ENCODE results near the gene MCTP2. TPM values are rescaled to one million over a fixed set of nuclear protein-coding genes. Genes with fewer than 3 reads are reported as not detected.

Gene MCTP2
- total and polyA plus RNA-seq, 9 of the 15 experiments (the other 6 are each of a cell fraction or from before 2014, with no cell fraction given), result 0.07 TPM; not detected in 8

DNA sequence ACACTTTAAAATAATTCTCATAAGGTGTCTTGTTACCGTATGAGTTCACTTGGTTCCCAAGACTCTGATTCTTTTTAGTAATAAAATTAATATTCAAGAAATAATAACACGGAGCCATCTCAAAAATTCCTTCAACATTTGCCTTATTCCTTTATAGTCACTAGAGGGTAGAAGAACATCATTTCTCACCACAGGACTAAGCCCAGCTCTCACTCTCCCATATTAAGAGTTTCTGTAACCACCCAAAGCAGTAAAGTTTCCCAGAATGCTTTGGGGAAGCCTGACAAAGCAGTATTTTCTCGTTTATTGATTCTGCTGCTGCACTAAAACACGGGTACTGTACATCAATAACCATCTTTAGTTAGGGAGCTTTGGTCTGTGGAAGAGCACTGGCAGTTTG, 114.9 kb downstream of the MCTP2 start (continued):
- TF ChIP-seq IRF1 (CRISPR knock-in tag; IDR thresholded peaks at IDR 0.05; ENCODE audit: borderline replicate concordance), result no peak
- TF ChIP-seq CREB1 (IDR thresholded peaks at IDR 0.05), result no peak
- TF ChIP-seq CREB1 (CRISPR knock-in tag; IDR thresholded peaks at IDR 0.05), result no peak
- TF ChIP-seq ZNF668 (CRISPR knock-in tag; IDR thresholded peaks at IDR 0.05), result no peak
- TF ChIP-seq FOXJ2 (tag; IDR thresholded peaks at IDR 0.05), result no peak
- TF ChIP-seq, protein P1, sequence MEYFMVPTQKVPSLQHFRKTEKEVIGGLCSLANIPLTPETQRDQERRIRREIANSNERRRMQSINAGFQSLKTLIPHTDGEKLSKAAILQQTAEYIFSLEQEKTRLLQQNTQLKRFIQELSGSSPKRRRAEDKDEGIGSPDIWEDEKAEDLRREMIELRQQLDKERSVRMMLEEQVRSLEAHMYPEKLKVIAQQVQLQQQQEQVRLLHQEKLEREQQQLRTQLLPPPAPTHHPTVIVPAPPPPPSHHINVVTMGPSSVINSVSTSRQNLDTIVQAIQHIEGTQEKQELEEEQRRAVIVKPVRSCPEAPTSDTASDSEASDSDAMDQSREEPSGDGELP (CRISPR knock-in tag; IDR thresholded peaks at IDR 0.05; ENCODE audit: borderline replicate concordance), result no peak
- TF ChIP-seq NFATC3 (IDR thresholded peaks at IDR 0.05), result no peak
- TF ChIP-seq HNRNPLL (IDR thresholded peaks at IDR 0.05; ENCODE audit: low read depth, low read length, poor library complexity, severe bottlenecking), result no peak

GRCh38 chr15:94348084-94348483, 116.7 kb downstream of the MCTP2 start:
- intact Hi-C loops (cut with micrococcal nuclease), result no loop called here
- TF ChIP-seq ZNF274 (IDR thresholded peaks at IDR 0.05; ENCODE audit: borderline replicate concordance, low read depth, low read length), result no peak
- no peak for TF ChIP-seq KDM5B (IDR thresholded peaks at IDR 0.05; ENCODE audit: insufficient replicate concordance, low read depth, low read length)
- TF ChIP-seq PHB2 (IDR thresholded peaks at IDR 0.05; ENCODE audit: low read depth), result no peak
- TF ChIP-seq RERE (CRISPR knock-in tag; IDR thresholded peaks at IDR 0.05; ENCODE audit: borderline replicate concordance), result no peak
- no peak for TF ChIP-seq MITF (IDR thresholded peaks at IDR 0.05)

More at GRCh38 chr15:94348084-94348483, 116.7 kb downstream of the MCTP2 start:
- ChIA-PET CTCF (ENCODE audit: low intra/inter-chr PET ratio) (no interaction called here), POLR2A (no interaction called here)
- in situ Hi-C loops (cut with MboI), result no loop called here
- no peaks in the 10 kb centered on the region; the same call in 1 of the 2 replicates for H3K9me3 ChIP-seq (replicated peaks; ENCODE audit: control insufficient read depth, insufficient read depth, low read depth, low read length)
- no peaks in the 10 kb centered on the region for H3K79me2 ChIP-seq (ENCODE audit: control insufficient read depth, insufficient read depth, low read length)
- H4K20me1 ChIP-seq (replicated peaks; ENCODE audit: control insufficient read depth, insufficient read depth, low read length), result no peaks in the 10 kb centered on the region
- H2AFZ ChIP-seq (ENCODE audit: low read depth, low read length), result no peak overlapping the region
- WGBS (ENCODE audit: insufficient coverage, low coverage, missing lambda C conversion rate), result 0% methylated on average over 1 of the region's 2 CpGs
- no peak overlapping the region for H3K27ac ChIP-seq (ENCODE audit: extremely low read depth, low read depth, low read length)
- no peak overlapping the region for H3K9ac ChIP-seq (ENCODE audit: insufficient read depth in 1 of 2, low read depth in 2 of 2, low read length in 2 of 2)
- no peaks in the 10 kb centered on the region for H3K36me3 ChIP-seq (ENCODE audit: control insufficient read depth, insufficient read depth, low read length)
- FAIRE-seq (no peak), ATAC-seq (no peak), DNase-seq (ENCODE audit: extremely low read depth in 1 of 4, low spot score in 3 of 4) (no peak)
- H3K4me1 ChIP-seq (replicated peaks in 1 of 2; ENCODE audit: control insufficient read depth in 2 of 2, insufficient read depth in 2 of 2, low read length in 2 of 2), result no peaks in the 10 kb centered on the region
- H3K9me1 ChIP-seq (ENCODE audit: control insufficient read depth, insufficient read depth, low read length), result no peaks in the 10 kb centered on the region
- H3K4me2 ChIP-seq (ENCODE audit: insufficient read depth, low read length), result no peak overlapping the region
- BruUV-seq (replicated peaks), result no TSS peak
- H3K4me3 ChIP-seq, result no peak overlapping the region
- no peaks in the 10 kb centered on the region for H3K27me3 ChIP-seq (ENCODE audit: control insufficient read depth in 2 of 2, insufficient read depth in 2 of 2, low read length in 2 of 2)

Data from K562 (cell line).